Keratinocyte (primary cell): ENCODE data around the gene AGAP4.
"Not testable (repeated sequence)": the region's sequence is repeated elsewhere in the genome, so short reads cannot be mapped to it uniquely, and the experiment has no call there.

Experiments
- CTCF ChIP-seq, 3 experiments: IDR thresholded peaks in 1 of 3; conservative IDR thresholded peaks in 1 of 3; optimal IDR thresholded peaks in 1 of 3; 2 replicates in 2 of 3; 3 replicates in 1 of 3; pipeline versions ENCODE3 to v1.5.1; 2011; ENCODE audit warnings: low read length in 3 of 3, mild to moderate bottlenecking in 3 of 3, moderate library complexity in 2 of 3, control low read depth in 1 of 3, inconsistent platforms in 1 of 3; ENCODE audit not compliant: insufficient read depth in 2 of 3; ENCODE audit errors: extremely low read depth in 1 of 3
- EZH2 ChIP-seq: IDR thresholded peaks from one replicate; pipeline ENCODE4 v1.6.1; 2012; ENCODE audit warnings: inconsistent platforms, mild to moderate bottlenecking, low read length, moderate library complexity

DNA sequence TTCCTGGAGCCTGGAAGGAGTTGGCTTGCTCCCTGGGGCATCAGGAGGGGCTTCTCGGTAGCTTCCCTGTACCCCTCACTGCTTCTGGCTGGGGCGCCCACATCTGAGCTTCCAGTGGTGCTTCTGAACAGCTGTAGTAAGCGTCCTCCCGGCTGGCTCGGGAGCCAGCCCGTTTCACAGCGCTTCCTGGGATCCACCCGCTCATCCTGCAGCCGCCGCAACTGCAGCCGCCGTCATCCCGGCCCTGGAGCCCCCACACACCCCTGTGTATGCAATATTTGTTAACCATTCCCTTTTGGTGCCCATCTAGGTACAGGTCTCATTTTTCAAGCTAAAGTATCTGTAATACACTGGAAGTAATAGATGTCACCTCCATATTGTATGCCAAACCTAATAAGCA, 34.3 kb downstream of the AGAP4 start:
- not testable (repeated sequence) for TF ChIP-seq CTCF (optimal IDR thresholded peaks at IDR 0.05 in 1 of 3, IDR thresholded peaks at IDR 0.05 in 1 of 3, conservative IDR thresholded peaks at IDR 0.05 in 1 of 3; ENCODE audit: extremely low read depth in 1 of 3, insufficient read depth in 2 of 3, low read length in 3 of 3); EZH2
